GM23338 (cell line): Measurements from ENCODE around the gene ANKRD11. TPM values are rescaled to one million over a fixed set of nuclear protein-coding genes. Genes with fewer than 3 reads are reported as not detected.

Experiments
- ATAC-seq: fragments of 200-7000 bp; cut with Tn5 transposase; 3 replicates; pipeline ENCODE4 v1.9.1; 2020
- DNase-seq: peaks from one replicate; pipeline ENCODE4 v3.0.0-alpha.2; 2015; ENCODE audit warnings: low spot score
- H2AFZ ChIP-seq: fragments of 200-600 bp; sonication (generic); 2 replicates; pipeline ENCODE4 v1.8.0; 2016; ENCODE audit warnings: antibody characterized with exemption, mild to moderate bottlenecking, moderate library complexity
- H3F3A ChIP-seq: fragments of 200-600 bp; sonication (generic); replicated peaks from 2 replicates; pipeline ENCODE4 v1.8.0; 2017; ENCODE audit warnings: antibody characterized with exemption, mixed run types, low read depth
- H3K27ac ChIP-seq: fragments of 200-600 bp; sonication (generic); 2 replicates; pipeline ENCODE4 v1.6.1; 2016; ENCODE audit warnings: low read depth
- H3K27me3 ChIP-seq: fragments of 200-600 bp; sonication (generic); 2 replicates; pipeline ENCODE4 v1.8.0; 2016; ENCODE audit warnings: mild to moderate bottlenecking, mixed run types, moderate library complexity; ENCODE audit not compliant: insufficient read depth
- H3K36me3 ChIP-seq: fragments of 200-600 bp; sonication (generic); 2 replicates; pipeline ENCODE4 v1.8.0; 2016; ENCODE audit warnings: mild to moderate bottlenecking; ENCODE audit not compliant: insufficient read depth
- H3K4me1 ChIP-seq: fragments of 200-600 bp; sonication (generic); 2 replicates; pipeline ENCODE4 v1.8.0; 2016; ENCODE audit warnings: mild to moderate bottlenecking, moderate library complexity; ENCODE audit not compliant: insufficient read depth
- H3K4me2 ChIP-seq: fragments of 200-600 bp; sonication (generic); 2 replicates; pipeline ENCODE4 v1.7.1; 2017; ENCODE audit warnings: mixed run types
- H3K4me3 ChIP-seq: fragments of 200-600 bp; sonication (generic); 2 replicates; pipeline ENCODE4 v1.6.1; 2016; ENCODE audit warnings: mixed run types
- H3K79me2 ChIP-seq: fragments of 200-600 bp; sonication (generic); replicated peaks from 2 replicates; pipeline ENCODE4 v1.8.0; 2017; ENCODE audit warnings: mild to moderate bottlenecking; ENCODE audit not compliant: insufficient read depth
- H3K9me2 ChIP-seq: fragments of 200-600 bp; sonication (generic); 2 replicates; pipeline ENCODE4 v1.8.0; 2017; ENCODE audit not compliant: insufficient read depth
- H4K20me1 ChIP-seq: fragments of 200-600 bp; sonication (generic); replicated peaks from 2 replicates; pipeline ENCODE4 v1.8.0; 2017; ENCODE audit warnings: mild to moderate bottlenecking; ENCODE audit not compliant: insufficient read depth
- H3K27ac Mint-ChIP-seq: 2 replicates; pipeline ENCODE4 v1.8.0; 2020; ENCODE audit warnings: inconsistent platforms, mild to moderate bottlenecking, moderate library complexity, mixed read lengths
- H3K27me3 Mint-ChIP-seq: 3 replicates; pipeline ENCODE4 v1.8.0; 2022; ENCODE audit warnings: low read depth, mild to moderate bottlenecking, moderate library complexity, mixed read lengths, inconsistent platforms; ENCODE audit not compliant: insufficient read depth, poor library complexity
- H3K36me3 Mint-ChIP-seq: 3 replicates; pipeline ENCODE4 v1.8.0; 2021; ENCODE audit warnings: low read depth, mild to moderate bottlenecking, inconsistent platforms, moderate library complexity, mixed read lengths
- H3K4me1 Mint-ChIP-seq: 3 replicates; pipeline ENCODE4 v1.8.0; 2020; ENCODE audit warnings: mild to moderate bottlenecking, inconsistent platforms, mixed read lengths
- H3K4me3 Mint-ChIP-seq: 3 replicates; pipeline ENCODE4 v1.8.0; 2021; ENCODE audit warnings: moderate library complexity, mild to moderate bottlenecking, inconsistent platforms, mixed read lengths
- H3K9me3 Mint-ChIP-seq: 3 replicates; pipeline ENCODE4 v1.8.0; 2020; ENCODE audit warnings: moderate library complexity, mild to moderate bottlenecking, inconsistent platforms, mixed read lengths
- CREB1 ChIP-seq: fragments of 250-450 bp; sonication (Bioruptor Pico); IDR thresholded peaks from 2 replicates; pipeline ENCODE4 v1.5.0; 2020; ENCODE audit warnings: low read depth, mild to moderate bottlenecking, moderate library complexity
- CTCF ChIP-seq, 2 experiments: fragments of 200-600 bp in 1 of 2; sonication (generic) in 1 of 2; conservative IDR thresholded peaks; 2 replicates each; pipeline versions ENCODE4 v1.5.1 to v1.6.1; 2016 to 2017; ENCODE audit warnings: antibody characterized with exemption in 2 of 2, low read depth in 2 of 2, mild to moderate bottlenecking in 2 of 2, moderate library complexity in 1 of 2
- ETS1 ChIP-seq: IDR thresholded peaks from 2 replicates; pipeline ENCODE4 v1.6.1; 2016; ENCODE audit warnings: antibody characterized with exemption
- EZH2 ChIP-seq: fragments of 200-600 bp; sonication (generic); IDR thresholded peaks from one replicate; pipeline ENCODE4 v1.8.0; 2017; ENCODE audit warnings: antibody characterized with exemption, mild to moderate bottlenecking, low read depth; ENCODE audit not compliant: unreplicated experiment
- EZH2phosphoT487 ChIP-seq: fragments of 200-600 bp; sonication (generic); IDR thresholded peaks from one replicate; pipeline ENCODE4 v1.8.1; 2018; ENCODE audit warnings: antibody characterized with exemption; ENCODE audit not compliant: unreplicated experiment
- JUNB ChIP-seq: IDR thresholded peaks from one replicate; pipeline ENCODE4 v1.6.1; 2016; ENCODE audit warnings: antibody characterized with exemption; ENCODE audit not compliant: unreplicated experiment
- NANOG ChIP-seq: IDR thresholded peaks from 2 replicates; pipeline ENCODE4 v1.6.1; 2016; ENCODE audit warnings: antibody characterized with exemption, borderline replicate concordance
- POLR2AphosphoS5 ChIP-seq: IDR thresholded peaks from 2 replicates; pipeline ENCODE4 v1.6.1; 2016; ENCODE audit warnings: antibody characterized with exemption, low read depth
- REST ChIP-seq: IDR thresholded peaks from one replicate; pipeline ENCODE4 v1.6.1; 2018; ENCODE audit warnings: antibody characterized with exemption; ENCODE audit not compliant: unreplicated experiment
- STAT1 ChIP-seq: IDR thresholded peaks from one replicate; pipeline ENCODE4 v1.6.1; 2016; ENCODE audit warnings: antibody characterized with exemption; ENCODE audit not compliant: unreplicated experiment
- ZNF114 ChIP-seq: fragments of 250-450 bp; sonication (Bioruptor Pico); IDR thresholded peaks from 2 replicates; pipeline ENCODE4 v1.5.0; 2020; ENCODE audit warnings: mild to moderate bottlenecking, moderate library complexity
- ZNF331 ChIP-seq: fragments of 250-450 bp; sonication (Bioruptor Pico); IDR thresholded peaks from 2 replicates; pipeline ENCODE4 v1.5.0; 2020; ENCODE audit warnings: low read depth, mild to moderate bottlenecking, moderate library complexity
- ZNF462 ChIP-seq: fragments of 250-450 bp; sonication (Bioruptor Pico); IDR thresholded peaks from 2 replicates; pipeline ENCODE4 v1.5.0; 2020; ENCODE audit warnings: mild to moderate bottlenecking, moderate library complexity
- polyA plus RNA-seq: library from polyadenylated mRNA; unstranded; fragments of >200 nt; fragmentation: Nextera tagmentation; extraction: Ambion mirVana; gene quantifications from 2 replicates; pipeline ENCODE4 v1.2.1, GENCODE V29; 2016
- total RNA-seq: library from RNA; depleted of rRNA; stranded (reverse); fragments of >200 nt; shearing (Covaris generic); gene quantifications from 2 replicates; pipeline ENCODE4 v1.2.3, GENCODE V29; 2014

Gene ANKRD11
- total and polyA plus RNA-seq, 2 experiments from 2014 or later, result 130 to 159 TPM

GRCh38 chr16:89426736-89427530 is 63.4 kb downstream of the ANKRD11 start:
- Histone ChIP-seq H3K36me3 (no peaks in the 10 kb centered on the region), H4K20me1 (peaks cover 81% of the 10 kb centered on the region), H3K27ac (no peak overlapping the region), H3K4me1 (peaks cover 60% of the 10 kb centered on the region), H3K27me3 (no peaks in the 10 kb centered on the region), H3K9me2 (no peaks in the 10 kb centered on the region), H3F3A (peaks cover 6% of the 10 kb centered on the region; the same call in 1 of the 2 replicates), H3K4me2 (no peak overlapping the region), H3K4me3 (no peak overlapping the region), H2AFZ (no peak overlapping the region), H3K79me2 (peaks cover 85% of the 10 kb centered on the region)
- H3K4me1 Mint-ChIP-seq, result peaks cover 47% of the 10 kb centered on the region
- ATAC-seq, result no peak
- peaks cover 7% of the 10 kb centered on the region for H3K27me3 Mint-ChIP-seq
- H3K4me3 Mint-ChIP-seq, result no peak overlapping the region
- no peak overlapping the region for H3K27ac Mint-ChIP-seq
- H3K9me3 Mint-ChIP-seq, result peaks cover 4% of the 10 kb centered on the region; the same call in 1 of the 3 replicates
- H3K36me3 Mint-ChIP-seq, result peaks cover 11% of the 10 kb centered on the region
- TF ChIP-seq NANOG (no peak), ZNF462 (CRISPR knock-in tag) (no peak), CTCF (conservative IDR thresholded peaks at IDR 0.05; ENCODE audit: low read depth in 2 of 2) (no peak), POLR2AphosphoS5 (no peak), STAT1 (no peak), ETS1 (no peak), REST (no peak), JUNB (no peak), EZH2 (no peak), CREB1 (CRISPR knock-in tag) (no peak), ZNF114 (CRISPR knock-in tag) (no peak), EZH2phosphoT487 (no peak), ZNF331 (CRISPR knock-in tag) (no peak)
- no peak for DNase-seq
